ENCODE results near the gene SAMD9L.
"Not testable (repeated sequence)": the region's sequence is repeated elsewhere in the genome, so short reads cannot be mapped to it uniquely, and the experiment has no call there.

Gene SAMD9L

DNA sequence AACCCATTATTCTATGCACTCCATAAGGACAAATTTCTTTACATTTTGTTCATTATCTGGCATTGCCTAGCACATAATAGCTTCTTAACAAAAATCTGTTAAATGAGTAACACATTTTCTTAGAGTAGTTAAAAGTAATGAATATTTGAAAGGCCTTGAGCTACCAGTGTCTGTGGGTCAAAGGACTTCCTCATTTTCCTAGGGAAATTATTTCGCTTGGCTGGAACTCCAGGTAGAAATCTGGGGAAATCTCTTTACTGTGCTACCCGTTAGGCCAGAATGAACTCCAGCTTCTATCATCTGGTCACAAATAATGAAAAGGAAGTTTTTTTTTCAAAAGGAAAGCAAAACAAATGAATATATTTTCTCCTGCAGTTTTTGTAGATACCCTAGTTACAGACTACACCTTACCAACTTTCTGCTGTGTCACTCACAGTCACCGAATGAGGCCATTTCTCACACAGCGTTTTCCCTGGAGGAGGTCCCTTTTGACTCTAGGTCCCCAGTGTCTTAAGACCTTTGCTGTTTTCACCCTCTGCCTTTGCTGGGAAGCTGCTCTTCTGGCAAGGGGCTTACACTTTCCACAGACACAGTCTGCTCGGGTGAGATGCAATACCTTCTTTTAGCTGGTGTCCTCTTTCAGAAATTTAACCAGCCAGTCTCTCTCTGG, 1.6 kb downstream of the SAMD9L start:
- DNase-seq (ENCODE audit: low spot score) (no peak), FAIRE-seq (no peak)

DNA sequence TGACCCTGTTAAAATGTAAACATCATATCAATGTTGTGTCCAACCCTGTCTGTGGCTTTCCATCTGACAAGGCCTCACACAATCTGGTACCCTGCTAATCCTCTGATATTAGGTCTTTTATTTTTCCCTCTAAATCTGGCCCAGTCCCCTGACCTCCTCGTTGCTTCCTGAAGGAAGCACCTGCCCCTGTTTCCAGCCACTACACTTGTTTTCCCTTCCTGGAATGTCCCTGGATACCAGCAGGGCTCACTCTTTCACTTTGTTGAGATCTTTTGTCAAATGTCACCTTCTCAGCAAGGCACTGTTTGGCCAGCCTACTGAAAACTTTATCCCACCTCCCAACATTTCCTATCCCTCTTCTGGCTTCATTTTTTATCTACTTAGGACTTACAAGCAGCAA, 2.1 kb downstream of the SAMD9L start:
- FAIRE-seq (no peak), DNase-seq (ENCODE audit: low spot score) (no peak)

DNA sequence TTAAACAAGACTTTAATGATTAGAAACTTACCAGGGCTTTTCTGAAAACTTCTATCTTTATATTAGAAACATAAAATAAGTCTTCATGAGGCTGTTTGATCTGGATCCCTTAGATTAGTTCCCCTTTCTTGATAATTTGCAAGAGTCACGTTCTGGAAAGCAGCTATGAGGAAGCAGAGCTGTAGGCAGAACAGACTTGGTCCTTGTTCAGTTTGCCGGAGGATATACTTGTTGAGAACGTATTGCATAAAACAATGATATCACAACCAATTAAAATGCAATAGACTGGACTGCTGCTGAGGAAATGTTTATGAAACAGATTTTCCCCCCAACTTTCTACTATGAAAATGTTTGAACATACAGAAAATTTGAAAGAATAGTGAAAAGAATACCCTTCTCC, 2.8 kb downstream of the SAMD9L start:
- DNase-seq (ENCODE audit: low spot score) (no peak), FAIRE-seq (no peak)

DNA sequence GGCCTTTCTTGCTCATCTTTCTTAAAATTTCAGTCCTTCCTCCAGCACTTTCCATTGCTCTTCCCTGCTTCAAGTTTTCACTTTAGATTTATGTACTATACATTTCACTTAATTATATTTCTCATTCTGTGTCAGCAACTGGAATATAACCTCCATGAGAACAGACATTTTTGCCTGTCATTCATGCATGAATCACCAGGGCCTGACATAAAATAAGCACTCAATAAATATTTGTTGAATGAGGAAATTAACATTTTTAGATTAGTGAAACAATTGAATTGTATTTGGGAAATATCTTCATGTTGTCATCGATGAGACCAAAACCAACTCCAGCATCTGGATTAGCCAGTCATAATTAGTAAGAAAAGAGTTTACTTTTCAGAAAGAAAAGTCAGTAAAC, 6.1 kb downstream of the SAMD9L start:
- FAIRE-seq (no peak), DNase-seq (ENCODE audit: low spot score) (no peak)

DNA sequence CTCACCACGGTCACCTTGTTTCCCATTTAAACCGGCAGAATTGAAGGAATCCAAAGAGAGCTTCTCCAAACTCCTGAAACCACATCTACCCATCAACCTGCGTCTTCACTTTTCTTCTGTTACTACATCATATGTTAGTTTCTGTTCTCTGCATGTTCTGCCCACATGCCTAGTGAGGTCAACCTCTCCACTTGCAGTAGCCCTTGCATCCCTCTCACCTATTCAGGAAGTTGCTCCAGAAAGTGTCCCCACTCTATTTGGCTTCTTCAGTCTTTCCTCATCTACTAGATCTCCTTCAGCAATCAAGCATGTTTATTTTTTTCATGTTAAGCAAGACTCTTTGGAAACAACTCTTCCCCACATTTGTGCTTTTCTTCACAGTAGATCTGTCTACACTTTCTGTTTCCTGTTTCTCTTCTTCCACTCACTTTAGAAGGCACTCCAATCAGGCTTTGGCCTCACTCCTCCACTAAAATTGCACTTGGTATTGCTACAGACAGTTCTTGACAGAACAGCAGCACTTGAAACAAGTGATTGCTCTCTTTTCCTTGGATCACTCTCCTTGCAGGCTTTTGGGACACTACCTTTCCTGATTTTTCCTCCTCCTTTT, 7.5 kb downstream of the SAMD9L start:
- DNase-seq (ENCODE audit: low spot score) (no peak), FAIRE-seq (peak; percentile 37)

DNA sequence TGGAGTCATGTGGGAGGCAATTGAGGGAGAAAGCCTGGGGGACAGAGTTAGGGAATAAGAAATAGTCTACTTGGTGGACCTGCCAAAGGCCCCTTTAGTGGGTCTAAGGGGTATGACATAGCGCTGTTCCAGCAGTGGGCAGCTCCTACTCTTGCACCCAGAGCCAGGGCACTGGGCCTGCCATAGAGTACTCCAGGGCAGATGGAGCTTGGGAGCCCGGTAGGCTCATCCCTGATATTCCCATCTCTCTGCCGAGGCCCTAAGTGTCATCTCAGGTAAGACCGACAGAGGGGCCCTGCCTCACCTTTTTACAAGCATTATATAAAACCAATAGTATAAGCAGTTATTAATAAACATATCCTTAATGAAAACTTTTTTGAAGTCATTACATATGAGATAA, 9.6 kb downstream of the SAMD9L start:
- FAIRE-seq (no peak), DNase-seq (ENCODE audit: low spot score) (no peak)

DNA sequence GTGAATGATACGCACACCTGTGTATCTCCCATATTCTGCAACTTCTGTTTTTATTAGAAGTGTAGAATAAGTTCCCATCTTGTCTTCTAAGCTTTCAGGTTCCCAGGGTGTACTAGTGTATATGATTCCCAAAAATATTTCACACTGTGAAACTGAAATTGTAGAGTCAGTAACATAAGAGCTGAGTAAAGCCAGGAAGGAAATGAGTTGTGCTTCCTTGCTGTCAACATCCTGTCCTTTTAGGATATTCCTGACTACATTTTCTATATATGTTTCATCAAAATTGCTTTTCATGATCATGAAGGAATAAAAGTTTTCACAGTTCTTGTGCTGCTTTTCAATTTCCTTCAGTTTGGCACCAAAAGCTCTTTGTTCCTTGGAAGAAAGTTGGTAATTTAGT, 15.2 kb downstream of the SAMD9L start:
- DNase-seq (ENCODE audit: low spot score) (no peak), FAIRE-seq (no peak)

DNA sequence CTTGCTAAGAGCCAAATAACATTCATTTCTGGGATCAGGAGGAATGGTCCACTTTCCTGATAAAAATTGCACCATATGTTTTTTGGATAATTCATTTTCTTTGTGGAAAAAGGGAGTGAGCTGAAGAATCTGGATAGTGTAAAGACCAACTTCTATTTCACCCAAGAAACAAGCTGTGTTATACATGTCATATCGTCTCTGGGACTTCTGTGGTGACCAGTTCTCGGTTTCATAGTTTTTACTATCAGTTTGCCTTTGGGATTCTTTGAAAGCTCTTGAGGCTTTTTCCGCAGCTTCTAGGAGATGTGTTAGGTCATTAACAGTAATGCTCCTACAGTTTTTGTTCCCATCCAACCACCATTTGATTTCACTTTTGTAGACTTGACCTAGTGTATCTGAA, 16.0 kb downstream of the SAMD9L start:
- FAIRE-seq (no peak), DNase-seq (ENCODE audit: low spot score) (no peak)

DNA sequence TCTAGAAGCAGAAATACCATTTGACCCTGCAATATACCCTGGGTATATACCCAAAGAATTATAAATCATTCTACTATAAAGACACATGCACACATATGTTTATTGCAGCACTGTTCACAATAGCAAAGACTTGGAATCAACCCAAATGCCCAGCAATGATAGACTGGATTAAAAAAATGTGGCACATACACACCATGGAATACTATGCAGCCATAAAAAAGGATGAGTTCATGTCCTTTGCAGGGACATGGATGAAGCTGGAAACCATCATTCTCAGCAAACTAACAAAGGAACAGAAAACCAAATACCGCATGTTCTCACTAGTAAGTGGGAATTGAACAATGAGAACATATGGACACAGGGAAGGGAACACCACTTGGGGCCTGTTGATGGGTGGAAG, 21.2 kb downstream of the SAMD9L start:
- not testable (repeated sequence) for FAIRE-seq; DNase-seq (ENCODE audit: low spot score)

DNA sequence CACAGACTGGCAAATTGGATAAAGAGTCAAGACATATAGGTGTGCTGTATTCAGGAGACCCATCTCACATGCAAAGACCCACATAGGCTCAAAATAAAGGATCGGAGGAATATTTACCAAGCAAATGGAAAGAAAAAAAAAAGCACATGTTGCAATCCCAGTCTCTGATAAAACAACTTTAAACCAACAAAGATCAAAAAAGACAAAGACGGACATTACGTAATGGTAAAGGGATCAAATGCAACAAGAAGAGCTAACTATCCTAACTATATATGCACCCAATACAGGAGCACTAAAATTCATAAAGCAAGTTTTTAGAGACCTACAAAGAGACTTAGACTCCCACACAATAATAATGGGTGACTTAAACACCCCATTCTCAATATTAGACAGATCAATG, 24.7 kb downstream of the SAMD9L start:
- FAIRE-seq; DNase-seq (ENCODE audit: low spot score): not testable (repeated sequence)

DNA sequence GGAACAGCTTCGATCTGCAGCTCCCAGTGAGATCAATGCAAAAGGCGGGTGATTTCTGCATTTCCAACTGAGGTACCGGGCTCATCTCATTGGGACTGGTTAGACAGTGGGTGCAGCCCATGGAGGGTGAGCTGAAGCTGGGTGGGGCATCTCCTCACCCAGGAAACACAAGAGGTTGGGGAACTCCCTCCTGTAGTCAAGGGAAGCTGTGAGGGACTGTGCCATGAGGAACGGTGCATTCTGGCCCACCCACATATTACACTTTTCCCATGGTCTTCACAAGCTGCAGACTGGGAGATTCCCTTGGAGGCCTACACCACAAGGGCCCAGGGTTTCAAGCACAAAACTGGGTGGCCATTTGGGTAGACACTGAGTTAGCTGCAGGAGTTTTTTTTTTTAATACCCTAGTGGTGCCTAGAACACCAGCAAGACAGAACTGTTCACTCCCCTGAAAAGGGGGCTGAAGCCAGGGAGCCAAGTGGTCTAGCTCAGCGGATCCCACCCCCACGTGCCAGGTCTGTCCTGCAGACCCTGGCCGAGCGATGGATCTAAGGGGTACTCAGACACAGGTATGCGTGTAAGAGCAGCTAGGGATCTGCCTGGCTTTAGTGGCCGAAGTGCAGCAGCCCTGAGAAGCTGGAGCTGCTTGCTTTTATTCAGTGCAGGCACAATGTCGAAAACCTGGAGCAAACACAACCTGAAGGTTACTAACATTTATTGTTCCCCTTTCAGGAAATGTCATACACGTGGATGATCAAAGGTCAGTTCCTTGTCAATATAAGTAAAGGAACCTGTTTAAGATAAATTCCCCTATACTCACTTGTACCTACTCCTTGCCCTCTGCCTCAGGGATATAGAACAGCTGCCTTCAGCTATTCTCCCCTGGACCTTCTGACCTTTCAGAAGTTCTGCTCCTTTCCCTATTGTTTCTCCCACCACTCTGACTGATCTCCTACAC, 27.3 kb downstream of the SAMD9L start:
- FAIRE-seq (no peak), DNase-seq (ENCODE audit: low spot score) (no peak)

DNA sequence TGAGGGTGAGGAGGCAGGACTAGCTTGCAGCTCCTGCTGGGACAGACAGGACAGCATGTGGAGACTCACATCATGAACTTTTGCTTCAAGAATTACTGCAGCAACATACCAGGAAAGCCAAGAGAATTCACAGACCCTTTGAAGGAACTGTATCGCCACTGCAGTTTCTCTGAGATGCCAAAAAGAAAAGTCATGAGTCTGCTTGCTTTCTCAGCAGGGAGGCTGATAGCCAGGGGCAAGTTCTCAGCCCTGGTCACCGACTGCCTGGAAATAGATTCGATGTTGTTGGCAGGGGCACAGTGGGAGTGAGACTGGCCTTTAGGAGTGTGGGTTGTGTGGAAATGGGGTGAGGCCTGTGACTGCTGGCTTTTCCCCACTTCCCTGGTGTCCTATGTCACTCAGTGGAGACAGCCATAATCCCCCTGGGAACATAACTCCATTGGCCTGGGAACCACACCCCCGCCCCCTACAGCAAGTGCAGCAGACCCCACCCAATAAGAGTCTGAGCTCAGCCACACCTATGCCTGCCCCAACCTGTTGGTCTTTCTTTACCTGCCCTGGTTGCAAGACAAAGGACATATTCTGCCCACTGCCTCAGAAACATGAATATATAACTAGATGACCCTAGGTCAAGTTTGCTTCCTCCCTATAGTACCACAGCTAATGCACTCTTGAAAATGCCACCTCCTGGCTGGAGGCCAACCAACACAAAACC, 28.8 kb downstream of the SAMD9L start:
- DNase-seq (ENCODE audit: low spot score): no peak
- no peak for FAIRE-seq

DNA sequence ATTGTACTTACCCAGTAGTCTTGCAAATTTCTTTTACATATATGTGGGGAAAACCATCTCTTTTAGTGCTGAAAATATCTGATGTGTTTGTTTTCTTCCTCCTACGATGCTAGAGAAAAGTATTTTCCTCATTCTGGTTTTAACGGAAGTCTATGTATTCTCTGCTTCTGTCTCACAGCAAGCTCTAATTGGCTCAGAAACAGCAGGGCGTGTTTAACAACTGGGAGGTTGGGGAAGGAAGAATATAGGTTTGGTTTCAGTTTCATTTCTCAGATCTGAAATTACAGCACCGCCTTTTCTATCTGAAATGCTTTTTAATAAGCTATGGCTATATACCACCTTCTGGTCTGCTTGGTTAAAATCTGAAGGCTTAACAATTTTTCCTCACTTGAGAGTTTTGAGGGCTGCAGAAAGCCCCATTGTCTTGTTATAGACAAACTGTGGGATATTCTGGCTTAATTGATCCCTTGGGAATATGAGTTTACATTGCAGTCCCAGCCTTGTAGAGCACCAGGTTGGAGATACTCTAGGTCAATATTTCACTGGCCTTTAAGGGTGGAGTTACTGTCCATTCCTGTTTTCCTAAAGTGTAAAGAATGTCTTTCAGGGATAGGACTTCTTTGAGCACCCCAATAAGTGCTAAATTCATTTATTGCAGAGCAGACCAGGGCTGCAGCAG, 30.2 kb downstream of the SAMD9L start, which contains the start of gene SAMD9:
SAMD9 (minus strand) TSS at position 128 of the 679 bp plus-strand sequence. CDS start 11,882 bp downstream, outside the sequence.
- DNase-seq (ENCODE audit: low spot score) (peak; percentile 90), FAIRE-seq (no peak)

DNA sequence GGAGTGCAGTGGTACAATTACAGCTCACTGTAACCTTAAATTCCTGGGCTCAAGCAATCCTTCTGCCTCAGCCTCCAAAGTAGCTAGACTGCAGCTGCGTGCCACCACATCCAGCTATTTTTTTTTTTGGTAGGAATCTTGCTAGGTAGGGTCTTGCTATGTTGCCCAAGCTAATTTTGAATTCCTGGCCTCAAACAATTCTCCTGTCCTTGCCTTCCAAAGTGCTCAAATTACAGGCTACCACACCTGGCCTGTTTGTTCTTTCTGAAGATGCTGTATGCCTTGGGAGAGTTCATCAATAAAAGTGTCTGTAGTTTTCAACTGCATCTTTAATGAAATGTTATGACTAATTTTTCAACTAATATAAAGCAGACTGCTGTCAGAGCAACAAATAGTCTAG, 30.9 kb downstream of the SAMD9L start:
- DNase-seq (ENCODE audit: low spot score): no peak
- FAIRE-seq: no peak

DNA sequence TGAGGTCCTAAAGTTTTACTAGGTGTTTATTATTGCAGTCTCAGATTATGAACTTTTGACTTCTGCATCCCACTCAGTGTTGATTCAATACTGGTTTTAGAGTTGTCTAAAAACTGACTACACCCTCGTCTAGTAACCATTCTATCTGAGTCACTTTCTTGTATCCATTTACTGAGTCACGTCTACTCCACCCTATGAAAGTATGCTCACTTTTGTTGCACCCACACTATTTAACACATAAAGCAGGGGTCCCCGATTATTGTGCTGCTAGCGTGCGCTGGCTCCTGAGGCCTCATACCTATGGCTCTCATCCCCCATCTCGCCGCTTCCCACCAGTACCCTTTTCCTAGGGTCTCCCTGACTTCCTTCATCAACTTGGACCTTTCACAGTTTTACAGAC, 32.4 kb downstream of the SAMD9L start:
- peak; percentile 47 for DNase-seq (ENCODE audit: low spot score)
- FAIRE-seq: peak; percentile 83

DNA sequence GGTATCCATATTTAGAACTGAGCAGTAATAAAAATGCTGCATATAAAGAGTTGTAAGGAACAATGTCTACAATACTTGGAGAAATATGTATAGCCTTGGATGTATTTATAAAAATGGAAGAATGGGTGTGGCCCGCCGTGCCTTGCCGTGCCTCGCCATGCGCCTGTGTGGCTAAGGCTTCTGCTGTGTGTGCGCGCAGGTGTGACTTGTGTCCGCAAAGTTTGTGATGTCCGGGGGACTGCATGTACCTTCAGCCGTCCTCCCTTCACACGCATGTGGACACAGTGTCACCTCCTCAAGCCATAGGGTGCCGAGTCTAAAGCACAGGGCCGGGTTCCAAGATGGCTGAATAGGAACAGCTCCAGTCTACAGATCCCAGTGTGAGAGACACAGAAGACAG, 40.2 kb downstream of the SAMD9L start:
- FAIRE-seq (no peak), DNase-seq (ENCODE audit: low spot score) (no peak)

DNA sequence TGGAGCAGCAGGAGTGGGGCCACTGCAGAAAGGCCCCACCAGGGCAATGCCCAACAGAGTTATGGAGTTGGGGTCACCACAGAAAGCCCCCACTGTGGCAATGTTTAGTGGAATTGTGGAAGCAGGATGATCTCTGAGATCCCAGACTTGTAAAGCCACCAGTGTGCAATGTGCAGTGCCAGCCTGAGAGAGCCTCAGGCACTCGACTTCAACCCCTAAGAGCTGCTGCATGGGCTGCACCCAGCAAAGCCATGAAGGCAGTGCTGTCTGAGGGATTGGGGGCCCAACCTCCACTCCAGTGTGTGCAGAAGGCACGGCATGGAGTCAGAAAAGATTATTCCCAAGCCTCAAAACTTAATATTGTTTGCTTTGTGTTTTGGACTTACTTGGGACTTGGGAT, 50.8 kb downstream of the SAMD9L start:
- no peak for DNase-seq (ENCODE audit: low spot score)
- FAIRE-seq: no peak

DNA sequence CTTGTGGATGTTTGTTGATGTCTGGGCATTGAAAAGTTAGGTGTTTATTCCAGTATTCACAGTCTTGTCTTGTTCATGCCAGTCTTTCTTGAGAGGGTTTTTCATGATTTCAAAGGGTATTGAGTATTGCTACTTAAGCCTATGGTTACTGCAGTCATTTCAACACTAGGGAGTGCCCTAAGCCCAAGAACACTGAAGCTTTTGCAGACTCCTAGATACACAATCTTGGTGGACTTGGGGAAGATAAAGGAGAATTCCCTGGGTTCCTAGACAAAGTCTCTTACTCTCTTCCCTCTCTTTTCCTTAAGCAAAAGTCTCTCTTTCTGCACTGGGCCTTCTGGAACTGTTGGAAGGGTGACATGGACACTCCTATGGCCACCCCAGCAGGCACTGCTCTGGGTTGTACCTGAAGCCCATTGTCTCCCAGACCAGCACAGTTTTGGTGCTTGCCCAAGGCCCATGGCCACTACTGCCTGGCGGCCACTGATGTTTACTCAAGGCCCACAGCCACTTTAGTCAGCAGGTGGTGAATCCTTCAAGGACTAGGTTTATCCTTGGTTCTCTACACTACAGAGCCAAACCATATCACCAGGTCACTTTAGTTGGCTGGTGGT, 55.3 kb downstream of the SAMD9L start:
- FAIRE-seq (no peak), DNase-seq (ENCODE audit: low spot score) (no peak)
